ENCODE data around the gene RAD51B.

GRCh38 chr14:68737086-68737485, 917.5 kb downstream of the RAD51B start:
- no peak for TF ChIP-seq REST (IDR thresholded peaks at IDR 0.05; ENCODE audit: borderline replicate concordance)
- TF ChIP-seq REST (CRISPR knock-in tag; IDR thresholded peaks at IDR 0.05; ENCODE audit: low read depth), result no peak
- no peak for TF ChIP-seq MYC (IDR thresholded peaks at IDR 0.05; ENCODE audit: low read depth, low read length)
- TF ChIP-seq MYC (CRISPR knock-in tag; IDR thresholded peaks at IDR 0.05; ENCODE audit: borderline replicate concordance, low read depth), result no peak
- TF ChIP-seq CTCF (IDR thresholded peaks at IDR 0.05 in 2 of 3, conservative IDR thresholded peaks at IDR 0.05 in 1 of 3; ENCODE audit: insufficient read depth in 2 of 3, low read depth in 1 of 3, low read length in 3 of 3), result no peak
- no peak for TF ChIP-seq E2F1 (CRISPR knock-in tag; IDR thresholded peaks at IDR 0.05)
- no peak for TF ChIP-seq SNRNP70 (optimal IDR thresholded peaks at IDR 0.05; ENCODE audit: low read depth, low read length)
- no peak for TF ChIP-seq ZNF24 (IDR thresholded peaks at IDR 0.05)
- TF ChIP-seq POLR2A (conservative IDR thresholded peaks at IDR 0.05), result no peak
- no peak for TF ChIP-seq USF1 (CRISPR knock-in tag; IDR thresholded peaks at IDR 0.05)
- TF ChIP-seq MAX (CRISPR knock-in tag; IDR thresholded peaks at IDR 0.05), result no peak

Measured in K562 (cell line).